Right cardiac atrium (tissue), 5 donors: ENCODE results near the gene RNF180. TPM values are rescaled to one million over a fixed set of nuclear protein-coding genes. Genes with fewer than 3 reads are reported as not detected.
A peak's percentile ranks its signal among the peaks of the same experiment; 100 is the strongest.
"Not testable (repeated sequence)": the region's sequence is repeated elsewhere in the genome, so short reads cannot be mapped to it uniquely, and the experiment has no call there.

Experiments used
- ATAC-seq, 2 donors: fragments of 200-7000 bp; cut with Tn5 transposase; one replicate each; pipeline versions ENCODE4 v1.8.0 to v1.9.1; 2020; ENCODE audit warnings: moderate library complexity in 2 of 2, mild to moderate bottlenecking in 1 of 2
- DNase-seq, 3 donors: peaks; one replicate each; pipeline ENCODE4 v3.0.0-alpha.2; 2020
- H3K27ac ChIP-seq: one replicate; pipeline ENCODE4 v1.5.1; 2013; ENCODE audit warnings: mild to moderate bottlenecking, low read length, control low read depth, moderate library complexity
- H3K27me3 ChIP-seq: one replicate; pipeline ENCODE4 v1.6.1; 2013; ENCODE audit not compliant: control insufficient read depth, insufficient read depth
- H3K4me1 ChIP-seq: one replicate; pipeline ENCODE4 v1.6.1; 2013; ENCODE audit warnings: low read length; ENCODE audit not compliant: control insufficient read depth, insufficient read depth
- H3K4me3 ChIP-seq: one replicate; pipeline ENCODE4 v1.5.1; 2013; ENCODE audit warnings: low read length, control low read depth
- H3K9me3 ChIP-seq: one replicate; pipeline ENCODE4 v1.6.1; 2013; ENCODE audit warnings: low read length; ENCODE audit not compliant: control insufficient read depth
- WGBS: extraction: QIAGEN DNeasy Blood & Tissue Kit; methylation state at CpG from one replicate; pipeline ENCODE4 v1.1.7; 2013; 5-methylcytosine and 5-hydroxymethylcytosine counted together
- intact Hi-C, 4 donors: fragments of 100-400 bp; cut with DNase I; formaldehyde crosslinking; loops; one replicate each; pipeline versions ENCODE4 v1.11.0 to v1.14.0; 2022 to 2023
- polyA plus RNA-seq: library from polyadenylated mRNA; stranded (reverse); fragments of 200-250 nt; gene quantifications from one replicate; pipeline ENCODE4 v1.2.3, GENCODE V29; 2013
- total RNA-seq, 4 donors: library from RNA; stranded (reverse); fragmentation: NEBNext Ultra II Directional; extraction: Animal tissue kit (Norgen Biotek cat#: 25700); gene quantifications; one replicate each; pipeline ENCODE4 v1.2.1, GENCODE V29; 2021
- donor health status: healthy with polysubstance abuse.
- donor health status: DM: no; HTN: yes; CAD: no.
- donor health status: DM: no; HTN: no; CAD: no.
- donor health status: DM: no; HTN: yes; CAD: no; lungs with severe emphysema.
- donor health status: DM: yes; HTN: yes; CAD: no.

The RNF180 gene
- total and polyA plus RNA-seq, 5 donors: 5.3 to 27.9 (median 25.5) TPM

- H3K4me1 ChIP-seq: peaks cover 4% of the 10 kb centered on the region
- no peak overlapping the region for H3K4me3 ChIP-seq
- no peaks in the 10 kb centered on the region for H3K9me3 ChIP-seq
- intact Hi-C loops: loop anchor here (5.0 to 10.0 kb wide), 3 partner anchors 62 to 135 kb away; no protein-coding TSS in a partner anchor
- H3K27ac ChIP-seq: no peak overlapping the region
- no peaks in the 10 kb centered on the region for H3K27me3 ChIP-seq
- DNase-seq (no peak), ATAC-seq (no peak)
Observed at GRCh38 chr5:64209353-64209752, 43.7 kb downstream of the RNF180 start.

- peaks cover 4% of the 10 kb centered on the region for H3K4me1 ChIP-seq
- no peaks in the 10 kb centered on the region for H3K9me3 ChIP-seq
- H3K4me3 ChIP-seq: no peak overlapping the region
- DNase-seq: no peak
- intact Hi-C loops: no loop called here
- no peaks in the 10 kb centered on the region for H3K27me3 ChIP-seq
- no peak overlapping the region for H3K27ac ChIP-seq
- peak; percentile 32 to 86 for ATAC-seq
Observed at GRCh38 chr5:64210866-64211265, 45.2 kb downstream of the RNF180 start.

- WGBS: 38% methylated on average over 2 of the region's 2 CpGs
- no peaks in the 10 kb centered on the region for H3K27me3 ChIP-seq
- no peak overlapping the region for H3K4me3 ChIP-seq
- peaks cover 3% of the 10 kb centered on the region for H3K4me1 ChIP-seq
- intact Hi-C loops: no loop called here
- ATAC-seq (no peak), DNase-seq (no peak)
- H3K27ac ChIP-seq: no peak overlapping the region
- H3K9me3 ChIP-seq: no peaks in the 10 kb centered on the region
Observed at GRCh38 chr5:64213011-64213410, 47.4 kb downstream of the RNF180 start.

- ATAC-seq (peak; percentile 50 to 83), DNase-seq (no peak)
- WGBS: 37% methylated on average over 5 of the region's 5 CpGs
Observed at GRCh38 chr5:64213531-64213930, 47.9 kb downstream of the RNF180 start.

GRCh38 chr5:64214132-64214531, 48.5 kb downstream of the RNF180 start:
- Histone ChIP-seq H3K4me3 (no peak overlapping the region), H3K27me3 (no peaks in the 10 kb centered on the region), H3K4me1 (peaks cover 3% of the 10 kb centered on the region), H3K9me3 (no peaks in the 10 kb centered on the region), H3K27ac (no peak overlapping the region)
- intact Hi-C loops: no loop called here
- WGBS: 75% methylated on average over 3 of the region's 3 CpGs
- DNase-seq: no peak
- peak; percentile 41 to 59 for ATAC-seq

More at GRCh38 chr5:64213531-64213930, 47.9 kb downstream of the RNF180 start:
- intact Hi-C loops: no loop called here
- no peak overlapping the region for H3K4me3 ChIP-seq
- H3K4me1 ChIP-seq: peaks cover 3% of the 10 kb centered on the region
- no peaks in the 10 kb centered on the region for H3K27me3 ChIP-seq
- H3K27ac ChIP-seq: no peak overlapping the region
- H3K9me3 ChIP-seq: no peaks in the 10 kb centered on the region

- H3K4me1 ChIP-seq: no peaks in the 10 kb centered on the region
- no peaks in the 10 kb centered on the region for H3K27me3 ChIP-seq
- H3K27ac ChIP-seq: no peak overlapping the region
- DNase-seq (no peak), ATAC-seq (no peak)
- 95% methylated on average over 1 of the region's 1 CpG for WGBS
- no peaks in the 10 kb centered on the region for H3K9me3 ChIP-seq
- intact Hi-C loops: loop anchor here in 1 of 4 donors (10.0 kb wide), 1 partner anchor 393 kb away; no protein-coding TSS in a partner anchor
- H3K4me3 ChIP-seq: no peak overlapping the region
Observed at GRCh38 chr5:64221911-64222310, 56.3 kb downstream of the RNF180 start.

GRCh38 chr5:64225286-64225981, 59.8 kb downstream of the RNF180 start:
- intact Hi-C loops: loop anchor here in 3 of 4 donors (5.0 to 10.0 kb wide), 2 partner anchors 387 to 389 kb away; no protein-coding TSS in a partner anchor
- not testable (repeated sequence) for H3K4me1 ChIP-seq, H3K9me3 ChIP-seq, H3K27me3 ChIP-seq, H3K27ac ChIP-seq, ATAC-seq, H3K4me3 ChIP-seq
- 97% methylated on average over 50 of the region's 50 CpGs for whole genome bisulfite sequencing
- DNase-seq: peak in 2 of 3 donors; percentile 19 to 48

GRCh38 chr5:64227131-64227537, 61.5 kb downstream of the RNF180 start:
- H3K27me3 ChIP-seq, H3K4me3 ChIP-seq, H3K9me3 ChIP-seq, H3K4me1 ChIP-seq, H3K27ac ChIP-seq: not testable (repeated sequence)
- intact Hi-C loops: loop anchor here in 3 of 4 donors (5.0 to 10.0 kb wide), 2 partner anchors 385 to 388 kb away; no protein-coding TSS in a partner anchor
- peak; percentile 32 to 33 for ATAC-seq
- WGBS: 91% methylated on average over 7 of the region's 7 CpGs
- peak in 1 of 3 donors; percentile 29 for DNase-seq

- intact Hi-C loops: loop anchor here in 3 of 4 donors (5.0 to 10.0 kb wide), 2 partner anchors 383 to 386 kb away; no protein-coding TSS in a partner anchor
- no peak for DNase-seq
- H3K27ac ChIP-seq: no peak overlapping the region
- 3% methylated on average over 4 of the region's 4 CpGs for WGBS
- H3K4me1 ChIP-seq: no peaks in the 10 kb centered on the region
- H3K4me3 ChIP-seq: no peak overlapping the region
- no peaks in the 10 kb centered on the region for H3K9me3 ChIP-seq
- peak in 1 of 2 donors; percentile 18 for ATAC-seq
- H3K27me3 ChIP-seq: no peaks in the 10 kb centered on the region
Observed at GRCh38 chr5:64229163-64229774, 63.6 kb downstream of the RNF180 start.

- Histone ChIP-seq H3K4me3 (no peak overlapping the region), H3K27me3 (no peaks in the 10 kb centered on the region), H3K27ac (no peak overlapping the region), H3K4me1 (no peaks in the 10 kb centered on the region), H3K9me3 (no peaks in the 10 kb centered on the region)
- DNase-seq (no peak), ATAC-seq (no peak)
- 38% methylated on average over 1 of the region's 1 CpG for WGBS
- intact Hi-C loops: no loop called here
Observed at GRCh38 chr5:64260756-64261155, 95.1 kb downstream of the RNF180 start.

GRCh38 chr5:64269164-64269563, 103.5 kb downstream of the RNF180 start:
- intact Hi-C loops: no loop called here
- Histone ChIP-seq H3K4me3 (no peak overlapping the region), H3K9me3 (no peaks in the 10 kb centered on the region), H3K27ac (no peak overlapping the region), H3K27me3 (no peaks in the 10 kb centered on the region), H3K4me1 (no peaks in the 10 kb centered on the region)
- ATAC-seq: no peak
- DNase-seq: peak in 1 of 3 donors; percentile 5
- 51% methylated on average over 4 of the region's 4 CpGs for WGBS
